ENCODE results near the gene PPP1R3G. TPM values are rescaled to one million over a fixed set of nuclear protein-coding genes. Genes with fewer than 3 reads are reported as not detected.

Gene PPP1R3G
- total RNA-seq, 2 donors from 2014 or later: 0.07 to 0.47 TPM

Other genes with a start within 250 kb of the PPP1R3G start
- gene RPP40, start 81.3 kb upstream of the PPP1R3G start, total RNA-seq: 10 to 100 TPM in 1 of 2 donors, 1 to 10 TPM in 1; 6.0 to 15.5 TPM
- gene LYRM4, start 175.6 kb downstream of the PPP1R3G start, total RNA-seq: 10 to 100 TPM; 32.7 to 40.7 TPM
- gene FARS2, start 176.2 kb downstream of the PPP1R3G start, total RNA-seq: 10 to 100 TPM in 1 of 2 donors, 1 to 10 TPM in 1; 8.2 to 29.0 TPM